GM19452 (cell line): ENCODE measurements around the gene LSM14A.
"Not testable (repeated sequence)": the region's sequence is repeated elsewhere in the genome, so short reads cannot be mapped to it uniquely, and the experiment has no call there.

Source experiments
- ATAC-seq: cut with Tn5 transposase; IDR thresholded peaks from one replicate; pipeline ENCODE4 v1.9.1; 2021; ENCODE audit not compliant: unreplicated experiment

Gene LSM14A

GRCh38 chr19:34189199-34189916 is 17.1 kb downstream of the LSM14A start:
- no peak for ATAC-seq

DNA sequence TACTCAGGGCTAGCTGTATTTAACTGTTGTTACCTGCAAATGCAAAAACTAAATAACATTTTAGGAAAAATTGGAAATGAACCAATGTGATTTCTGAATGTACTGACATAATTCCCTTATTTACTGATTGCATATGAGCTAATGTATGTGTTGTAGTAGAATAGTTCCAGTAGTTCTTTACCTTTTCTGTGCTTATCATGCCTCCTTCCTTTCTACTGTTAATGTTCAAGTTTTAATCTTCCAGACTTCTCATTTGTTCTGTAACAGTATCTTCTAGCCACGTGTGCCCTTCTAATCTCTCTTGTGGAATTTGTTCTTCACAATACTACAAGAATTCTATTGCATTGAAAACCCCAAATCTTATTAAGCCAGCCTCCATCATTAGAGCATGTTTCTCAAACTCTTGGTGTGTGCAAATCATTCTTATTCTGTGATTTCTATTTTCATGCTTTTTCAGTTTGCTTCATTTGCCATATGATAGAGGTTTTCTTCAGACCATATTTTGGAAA is 17.7 kb downstream of the LSM14A start:
- ATAC-seq = no peak

DNA sequence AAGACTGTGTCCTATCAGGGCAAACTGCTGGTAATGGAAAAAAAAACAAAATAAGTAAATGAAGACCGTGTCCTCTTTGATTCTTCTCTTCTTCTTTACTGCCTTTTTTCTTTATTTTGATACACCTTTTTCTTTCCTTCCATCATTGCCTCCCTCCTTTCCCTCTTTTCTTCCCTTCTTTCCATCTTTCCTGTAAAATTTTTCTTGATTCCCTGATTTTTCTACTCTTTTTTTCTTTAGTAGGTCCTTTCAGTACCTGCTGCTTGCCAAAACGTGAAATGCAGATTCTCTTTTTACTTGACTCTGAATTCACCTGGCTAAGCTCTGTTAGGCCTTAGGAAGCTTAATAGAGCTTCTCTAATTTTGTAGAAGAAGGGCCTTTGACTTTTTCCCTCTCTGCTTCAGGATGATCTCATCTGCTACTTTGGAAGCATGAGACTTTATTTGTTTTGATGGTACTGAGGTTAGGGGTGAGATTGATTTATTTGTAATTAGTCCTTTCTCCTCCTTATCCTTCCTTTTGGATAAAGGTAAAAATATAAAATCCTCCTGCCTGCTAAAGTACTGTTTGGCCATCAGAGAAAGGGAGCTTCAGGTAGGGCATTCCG is 19.2 kb downstream of the LSM14A start:
- ATAC-seq = no peak

DNA sequence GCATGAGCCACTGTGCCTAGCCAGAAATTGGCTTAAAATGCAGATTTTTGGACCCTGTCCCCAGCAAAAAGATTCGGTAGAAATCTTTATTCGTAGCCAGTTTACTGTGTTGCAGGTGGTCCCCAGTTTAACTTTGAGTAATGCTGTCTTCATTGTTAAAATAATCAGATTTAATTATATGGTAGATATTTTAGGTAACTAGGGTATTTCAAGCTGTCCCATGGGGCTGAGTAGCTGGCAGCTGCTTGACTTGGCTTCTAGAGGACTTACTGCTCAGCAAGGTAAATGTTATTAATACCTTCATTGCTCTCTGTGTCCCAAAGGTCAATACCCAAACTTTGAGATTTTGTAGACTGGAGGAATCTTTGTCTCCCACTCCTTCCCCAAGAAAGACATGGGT is 21.1 kb downstream of the LSM14A start:
- no peak for ATAC-seq

DNA sequence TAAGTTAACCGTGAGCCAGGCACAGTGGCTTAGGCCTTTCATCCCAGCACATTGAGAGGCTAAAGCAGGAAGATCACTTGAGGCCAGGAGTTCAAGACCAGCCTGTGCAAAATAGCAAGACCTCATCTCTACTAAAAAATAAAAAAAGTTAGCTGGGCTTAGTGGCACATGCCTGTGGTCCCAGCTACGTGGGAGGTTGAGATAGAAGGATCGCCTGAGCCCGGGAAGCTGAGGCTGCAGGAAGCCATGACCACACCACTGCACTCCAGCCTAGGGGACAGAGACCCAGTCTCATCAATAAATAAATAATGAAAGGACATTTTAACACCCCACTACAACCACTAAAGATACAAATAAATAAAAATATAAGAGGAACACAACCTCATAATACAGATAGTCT is 21.6 kb downstream of the LSM14A start:
- no peak for ATAC-seq

- ATAC-seq = no peak
Measured at GRCh38 chr19:34201133-34201532, 28.8 kb downstream of the LSM14A start.

GRCh38 chr19:34205324-34205723 is 33.0 kb downstream of the LSM14A start:
- ATAC-seq = not testable (repeated sequence)

- no peak for ATAC-seq
Measured at GRCh38 chr19:34208291-34208884, 36.1 kb downstream of the LSM14A start.

DNA sequence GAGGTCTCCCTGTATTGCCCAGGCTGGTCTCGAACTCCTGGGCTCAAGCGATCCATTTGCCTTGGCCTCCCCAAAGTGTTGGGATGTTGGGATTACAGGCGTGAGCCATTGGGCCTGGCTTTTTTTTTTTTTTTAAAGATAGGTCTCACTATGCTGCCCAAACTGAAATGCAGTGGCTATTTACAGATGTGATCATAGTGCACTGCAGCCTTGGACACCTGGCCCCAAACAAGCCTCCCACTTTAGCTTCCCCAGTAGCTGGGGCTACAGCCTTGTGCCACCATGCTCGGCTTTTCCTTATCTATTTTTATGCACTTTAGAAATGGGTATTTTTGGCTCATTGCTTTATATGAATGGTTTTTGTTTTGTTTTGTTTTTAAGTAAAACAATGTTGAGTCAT is 37.4 kb downstream of the LSM14A start:
- ATAC-seq = no peak

DNA sequence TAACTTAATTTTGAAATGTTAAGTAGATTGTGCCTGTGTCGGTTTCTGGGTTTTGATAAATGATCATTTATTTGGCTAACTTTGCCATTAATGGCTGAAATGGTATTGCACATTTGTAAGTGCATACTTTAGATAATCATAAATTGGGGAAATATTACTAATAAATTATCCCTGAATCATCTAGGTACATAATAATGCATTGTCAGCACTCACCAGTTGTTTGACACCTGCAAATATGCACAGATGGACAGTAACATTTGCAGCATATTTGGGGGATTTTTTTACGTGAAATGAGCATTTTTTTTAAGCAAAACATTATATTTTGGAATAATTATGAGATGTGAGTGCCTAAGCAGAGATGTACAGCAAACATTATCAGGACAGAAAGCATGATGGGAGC is 41.0 kb downstream of the LSM14A start:
- no peak for ATAC-seq

DNA sequence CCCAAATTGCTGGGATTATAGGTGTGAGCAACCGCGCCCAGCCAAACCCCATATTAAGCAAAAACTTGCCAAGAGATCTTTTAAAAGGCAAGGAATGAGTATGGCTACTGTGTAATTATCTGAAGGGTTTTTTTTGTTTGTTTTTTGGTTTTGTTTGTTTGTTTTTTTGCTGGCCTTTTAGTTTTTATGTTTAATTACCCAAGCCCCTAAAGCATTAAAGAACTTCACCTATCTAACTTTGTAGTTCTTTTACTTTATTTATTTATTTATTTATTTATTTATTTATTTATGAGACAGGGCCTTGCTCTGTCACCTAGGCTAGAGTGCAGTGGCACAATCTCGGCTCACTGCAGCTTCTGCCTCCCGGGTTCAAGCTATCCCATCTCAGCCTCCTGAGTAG is 41.7 kb downstream of the LSM14A start:
- no peak for ATAC-seq

DNA sequence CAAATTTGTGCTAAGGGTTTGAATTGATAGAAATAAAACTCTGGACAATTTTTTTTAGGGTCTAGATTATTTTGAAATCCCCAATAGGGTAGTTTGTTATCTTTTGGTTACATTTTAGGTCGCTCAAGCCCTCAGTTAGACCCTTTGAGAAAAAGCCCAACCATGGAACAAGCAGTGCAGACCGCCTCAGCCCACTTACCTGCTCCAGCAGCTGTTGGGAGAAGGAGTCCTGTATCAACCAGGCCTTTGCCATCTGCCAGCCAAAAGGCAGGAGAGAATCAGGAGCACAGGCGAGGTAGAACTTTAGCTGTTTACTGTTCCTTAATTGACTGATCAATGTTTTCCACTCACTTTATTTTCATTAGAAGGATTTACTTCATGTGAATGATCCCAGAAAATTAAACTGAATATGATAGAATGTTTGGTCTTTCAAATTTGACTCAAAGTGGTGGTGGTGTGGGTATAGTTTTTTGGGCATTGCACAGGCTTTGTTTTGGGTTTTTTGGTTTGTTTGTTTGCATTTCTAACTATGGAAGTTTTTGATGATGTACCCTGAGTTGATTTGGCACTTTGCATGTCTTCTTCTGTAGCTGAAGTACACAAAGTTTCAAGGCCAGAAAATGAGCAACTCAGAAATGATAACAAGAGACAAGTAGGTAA is 42.8 kb downstream of the LSM14A start:
- ATAC-seq = no peak

DNA sequence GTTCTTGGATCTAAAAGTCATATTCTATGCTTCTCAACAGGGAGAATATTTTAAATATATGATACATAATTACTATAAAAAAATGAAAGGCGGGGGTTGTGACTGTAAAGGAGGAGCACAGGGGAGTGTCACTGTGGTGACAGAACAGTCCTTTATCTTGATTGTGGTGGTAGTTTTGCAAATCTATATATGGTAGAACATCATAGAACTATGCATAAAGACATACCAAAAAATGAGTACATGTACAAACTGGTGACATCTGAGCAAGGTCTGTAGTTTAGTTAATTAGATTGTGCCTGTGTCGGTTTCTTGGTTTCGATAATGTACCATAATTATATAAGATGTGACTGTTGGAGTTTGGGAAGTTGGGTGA is 43.3 kb downstream of the LSM14A start:
- ATAC-seq = no peak

GRCh38 chr19:34216745-34217219 is 44.5 kb downstream of the LSM14A start:
- ATAC-seq = not testable (repeated sequence)

DNA sequence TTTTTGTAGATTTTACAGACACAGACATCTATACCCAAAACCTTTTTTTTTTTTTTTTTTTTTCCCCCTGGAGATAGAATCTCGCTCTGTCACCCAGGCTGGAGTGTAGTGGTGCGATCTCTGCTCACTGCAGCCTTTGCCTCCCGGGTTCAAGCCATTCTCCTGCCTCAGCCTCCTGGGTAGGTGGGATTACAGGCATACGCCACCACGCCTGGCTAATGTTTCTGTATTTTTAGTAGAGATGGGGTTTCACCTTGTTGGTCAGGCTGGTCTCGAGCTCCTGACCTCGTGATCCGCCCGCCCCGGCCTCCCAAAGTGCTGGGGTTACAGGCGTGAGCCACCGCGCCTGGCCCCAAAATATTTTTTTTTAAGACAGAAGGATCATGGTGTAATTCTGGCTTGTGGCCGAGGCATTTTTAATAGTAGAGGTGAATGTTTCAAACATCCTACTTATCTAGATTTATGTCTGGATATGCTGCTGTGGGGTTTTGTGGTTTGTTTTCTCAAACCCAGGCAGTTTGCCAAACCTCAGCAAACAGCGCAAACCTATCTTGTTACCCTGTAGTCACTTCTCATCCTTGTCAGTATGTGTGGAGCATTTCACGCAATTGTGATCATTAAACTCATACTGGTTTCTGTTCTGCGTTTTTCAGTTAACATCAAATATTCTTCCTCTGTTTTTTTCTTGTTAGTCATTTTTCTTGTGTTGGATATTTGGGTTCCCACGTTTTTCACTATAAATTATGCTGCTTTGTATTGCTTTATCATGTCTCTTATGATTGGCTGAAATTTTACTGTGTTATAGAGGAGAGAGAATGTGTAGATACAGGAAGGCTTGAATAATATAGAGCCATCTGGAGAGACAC is 45.9 kb downstream of the LSM14A start:
- ATAC-seq = peak; percentile 69

DNA sequence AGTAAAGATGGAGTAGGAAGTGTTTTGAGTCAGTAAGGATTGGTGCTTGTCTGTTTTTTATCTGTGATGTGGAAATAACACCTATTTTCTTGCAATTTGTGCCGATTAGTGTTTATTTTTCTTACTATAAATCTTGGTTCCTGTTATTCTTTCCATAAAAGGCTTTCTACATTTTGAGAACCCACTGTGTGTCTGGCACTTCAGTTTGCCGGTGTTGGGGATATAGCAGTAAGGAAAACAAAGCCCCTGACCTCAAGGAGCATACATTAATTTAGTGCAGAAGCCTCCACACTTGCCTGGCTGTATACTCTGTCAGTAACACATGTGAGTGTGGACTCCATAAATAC is 46.5 kb downstream of the LSM14A start:
- no peak for ATAC-seq

DNA sequence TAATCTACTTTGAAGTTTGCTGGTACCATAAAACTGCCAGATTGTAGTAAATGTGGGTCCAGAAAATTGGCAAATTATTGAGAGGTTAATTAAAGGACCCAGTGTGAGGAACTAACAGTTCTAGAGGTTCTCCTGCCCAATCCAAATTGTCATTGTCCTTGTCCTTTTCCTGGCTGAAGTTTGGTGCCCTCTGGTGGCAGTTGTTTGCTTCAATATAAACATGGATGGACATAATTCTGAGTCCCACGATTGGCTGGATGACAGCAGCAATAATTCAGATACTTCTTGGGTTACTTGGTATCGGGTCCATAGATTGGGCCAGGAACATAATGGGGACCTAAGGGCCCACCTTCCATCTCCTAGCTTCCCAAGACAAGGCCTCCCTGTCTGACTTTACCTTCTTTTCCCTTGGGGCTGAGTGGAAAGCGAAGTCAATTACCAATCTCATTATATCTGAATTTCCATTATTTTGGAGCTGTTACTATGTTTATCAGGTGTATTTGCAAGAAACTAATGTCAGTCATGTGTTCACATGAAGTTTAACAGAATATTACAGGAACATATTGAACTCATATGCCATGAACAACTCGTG is 48.3 kb downstream of the LSM14A start:
- ATAC-seq = no peak

GRCh38 chr19:34222386-34222785 is 50.1 kb downstream of the LSM14A start:
- no peak for ATAC-seq

GRCh38 chr19:34224996-34225658 is 52.8 kb downstream of the LSM14A start:
- ATAC-seq = no peak

DNA sequence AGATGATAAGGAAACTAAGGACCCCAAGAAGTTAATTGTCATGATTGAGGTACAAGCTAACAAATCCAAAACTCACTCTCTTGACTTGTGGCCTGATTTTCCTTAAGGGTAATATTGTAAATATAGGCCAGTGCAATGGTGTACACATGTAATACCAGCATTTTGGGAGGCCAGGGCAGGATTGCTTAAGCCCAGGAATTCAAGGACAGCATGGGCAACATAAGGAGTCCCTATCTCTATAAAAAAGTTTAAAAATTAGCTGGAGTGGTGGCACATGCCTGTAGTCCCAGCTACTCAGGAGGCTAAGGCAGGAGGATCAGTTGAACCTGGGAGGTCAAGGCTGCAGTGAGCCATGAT is 53.3 kb downstream of the LSM14A start:
- no peak for ATAC-seq
